LHCN-M2 (cell line): ENCODE measurements around the gene GOLGA6L6. TPM values are rescaled to one million over a fixed set of nuclear protein-coding genes. Genes with fewer than 3 reads are reported as not detected.
"Not testable (repeated sequence)": the region's sequence is repeated elsewhere in the genome, so short reads cannot be mapped to it uniquely, and the experiment has no call there.

Experiments used
- DNase-seq: peaks from one replicate; pipeline ENCODE4 v3.0.0-alpha.2; 2012; ENCODE audit warnings: low read depth
- polyA plus RNA-seq: library from polyadenylated mRNA; unstranded; fragments of >200 nt; gene quantifications from one replicate; pipeline ENCODE4 v1.2.1, GENCODE V29; 2012; ENCODE audit warnings: missing spikeins
- total RNA-seq: library from RNA; depleted of rRNA; stranded (reverse); fragments of >200 nt; gene quantifications from 2 replicates; pipeline ENCODE4 v1.2.3, GENCODE V29; 2014; rRNA removed

The GOLGA6L6 gene, protein sequence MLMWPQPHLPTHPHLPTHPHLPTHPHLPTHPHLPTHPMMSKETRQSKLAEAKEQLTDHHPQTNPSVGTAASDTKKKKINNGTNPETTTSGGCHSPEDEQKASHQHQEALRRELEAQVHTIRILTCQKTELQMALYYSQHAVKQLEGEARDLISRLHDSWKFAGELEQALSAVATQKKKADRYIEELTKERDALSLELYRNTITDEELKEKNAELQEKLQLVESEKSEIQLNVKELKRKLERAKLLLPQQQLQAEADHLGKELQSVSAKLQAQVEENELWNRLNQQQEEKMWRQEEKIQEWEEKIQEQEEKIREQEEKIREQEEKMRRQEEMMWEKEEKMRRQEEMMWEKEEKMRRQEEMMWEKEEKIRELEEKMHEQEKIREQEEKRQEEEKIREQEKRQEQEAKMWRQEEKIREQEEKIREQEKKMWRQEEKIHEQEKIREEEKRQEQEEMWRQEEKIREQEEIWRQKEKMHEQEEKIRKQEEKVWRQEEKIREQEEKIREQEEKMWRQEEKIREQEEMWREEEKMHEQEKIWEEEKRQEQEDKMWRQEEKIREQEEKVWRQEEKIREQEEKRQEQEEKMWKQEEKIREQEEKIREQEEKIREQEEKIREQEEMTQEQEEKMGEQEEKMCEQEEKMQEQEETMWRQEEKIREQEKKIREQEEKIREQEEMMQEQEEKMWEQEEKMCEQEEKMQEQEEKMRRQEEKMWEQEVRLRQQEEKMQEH
- total RNA-seq: not detected in 2 replicates
- polyA plus RNA-seq: not detected

DNA sequence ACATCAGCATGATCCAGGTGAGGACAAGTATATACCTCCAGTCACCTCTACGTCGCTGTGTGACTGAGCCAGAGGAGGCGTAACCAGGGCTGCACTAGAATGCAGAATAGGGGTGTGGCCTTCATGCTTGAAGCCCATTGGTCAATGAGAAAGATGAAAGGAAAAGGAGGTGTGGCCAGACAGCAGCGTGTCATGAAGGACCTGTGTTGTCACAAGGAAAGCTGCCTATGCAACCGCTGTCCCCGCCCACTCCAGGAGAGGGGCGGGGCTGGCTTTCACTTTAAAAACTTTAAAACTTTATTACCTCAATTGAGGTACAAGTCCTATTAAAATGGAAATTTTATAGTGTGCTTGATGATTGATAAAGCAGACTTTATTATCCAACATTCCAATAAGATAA, at the start of gene GOLGA6L6:
TSS of gene GOLGA6L6 (minus strand) at position 101 of the 400 bp plus-strand sequence. CDS start at position 10, 91 bp downstream.
- DNase-seq: not testable (repeated sequence)

DNA sequence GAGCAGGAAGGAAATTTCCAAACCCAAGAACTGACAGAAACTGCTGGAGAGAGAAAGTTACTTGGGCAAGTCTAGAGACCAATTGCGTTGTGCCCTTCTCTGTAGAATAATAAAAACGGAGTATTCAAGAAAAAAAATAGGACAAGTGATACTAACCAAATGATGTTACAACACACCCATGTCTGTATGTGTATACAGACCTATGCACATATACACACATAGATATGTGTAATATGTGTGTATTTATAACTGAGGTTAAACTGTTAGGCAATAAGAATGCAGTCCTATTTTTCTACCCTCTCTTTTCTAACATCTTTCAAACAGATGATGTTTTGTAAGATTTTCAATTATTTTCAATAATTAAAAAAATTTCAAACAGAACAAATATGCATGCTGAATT, 48.5 kb upstream of the GOLGA6L6 start:
- DNase-seq: not testable (repeated sequence)

GRCh38 chr15:20586821-20587220, 45.2 kb upstream of the GOLGA6L6 start:
- not testable (repeated sequence) for DNase-seq

- DNase-seq: not testable (repeated sequence)
Observed at GRCh38 chr15:20582726-20583115, 41.1 kb upstream of the GOLGA6L6 start.

- DNase-seq: not testable (repeated sequence)
Observed at GRCh38 chr15:20582109-20582725, 40.6 kb upstream of the GOLGA6L6 start.

- DNase-seq: not testable (repeated sequence)
Observed at GRCh38 chr15:20581261-20582108, 39.9 kb upstream of the GOLGA6L6 start.

GRCh38 chr15:20579662-20580061, 38.1 kb upstream of the GOLGA6L6 start:
- DNase-seq: not testable (repeated sequence)

GRCh38 chr15:20551289-20551688, 9.7 kb upstream of the GOLGA6L6 start:
- not testable (repeated sequence) for DNase-seq

- DNase-seq: not testable (repeated sequence)
Observed at GRCh38 chr15:20505926-20506658, 35.5 kb downstream of the GOLGA6L6 start.

DNA sequence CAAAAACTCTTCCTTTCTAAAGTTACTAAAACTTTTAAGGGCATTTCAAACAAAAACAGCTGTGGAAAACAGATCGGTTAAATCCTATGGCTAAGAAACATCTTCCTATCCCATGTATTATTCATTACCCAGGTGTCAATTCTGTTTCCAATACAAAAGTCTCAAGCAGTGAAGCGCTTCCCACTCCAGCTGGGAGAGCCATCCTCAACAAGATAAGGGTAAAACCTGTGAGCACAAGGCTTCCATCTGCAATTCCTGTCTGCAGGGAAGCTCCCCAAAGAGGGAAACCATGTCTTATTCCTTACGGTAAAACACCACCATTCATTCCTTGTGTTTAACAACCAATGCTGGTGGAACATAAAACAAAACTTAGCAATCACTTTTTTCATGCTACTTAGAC, 38.8 kb downstream of the GOLGA6L6 start:
- not testable (repeated sequence) for DNase-seq

GRCh38 chr15:20501512-20502222, 39.9 kb downstream of the GOLGA6L6 start:
- DNase-seq: not testable (repeated sequence)

DNA sequence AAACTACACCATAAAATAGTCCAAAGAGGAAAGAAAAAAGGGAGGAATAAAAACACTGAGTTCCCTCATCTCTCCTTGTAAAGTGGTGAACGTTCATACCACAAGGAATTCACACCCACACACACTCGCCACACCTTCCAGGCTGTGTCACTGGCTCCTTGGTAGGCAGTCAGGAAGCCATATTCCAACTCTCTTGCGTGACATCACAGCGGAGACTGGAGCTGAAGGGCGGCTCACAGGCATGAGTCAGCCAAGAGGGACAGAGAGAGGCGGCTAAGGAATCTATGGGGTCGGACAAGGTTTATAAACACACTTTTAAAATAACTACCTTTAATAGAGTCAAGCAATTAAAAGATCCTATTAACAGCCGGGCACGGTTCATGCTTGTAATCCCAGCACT, 43.8 kb downstream of the GOLGA6L6 start:
- DNase-seq: peak; percentile 1

- DNase-seq: not testable (repeated sequence)
Observed at GRCh38 chr15:20493035-20493434, 48.6 kb downstream of the GOLGA6L6 start.

GRCh38 chr15:20492598-20492997, 49.0 kb downstream of the GOLGA6L6 start:
- not testable (repeated sequence) for DNase-seq

DNA sequence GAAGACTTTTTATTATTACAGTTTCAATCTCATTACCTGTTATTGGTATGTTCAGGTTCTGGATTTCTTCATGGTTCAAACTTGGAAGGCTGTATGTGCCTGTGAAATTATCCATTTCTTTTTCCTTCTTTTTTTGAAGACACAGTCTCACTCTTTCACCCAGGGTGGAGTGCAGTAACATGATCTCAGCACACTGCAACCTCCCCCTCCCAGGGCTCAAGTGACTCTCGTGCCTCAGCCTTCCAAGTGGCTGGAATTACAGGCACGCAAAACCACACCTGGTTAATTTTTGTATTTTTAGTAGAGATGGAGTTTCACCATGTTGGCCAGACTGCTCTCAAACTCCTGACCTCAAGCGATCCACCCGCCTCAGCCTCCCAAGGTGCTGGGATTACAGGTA, 52.3 kb downstream of the GOLGA6L6 start:
- not testable (repeated sequence) for DNase-seq
